A673 (cell line): ENCODE results near the gene RIBC2. TPM values are rescaled to one million over a fixed set of nuclear protein-coding genes. Genes with fewer than 3 reads are reported as not detected.
"Not testable (repeated sequence)": the region's sequence is repeated elsewhere in the genome, so short reads cannot be mapped to it uniquely, and the experiment has no call there.

Source experiments
- Bru-seq: library from RNA; stranded (reverse); fragments of 400-500 nt; gene quantifications from one replicate; lab custom pipeline; 2021; lab: Mats Ljungman, UMichigan
- BruChase-seq, 2 experiments: library from RNA; stranded (reverse); fragments of 400-500 nt; gene quantifications; one replicate each; lab custom pipeline; 2021; lab: Mats Ljungman, UMichigan
- BruUV-seq: library from RNA; stranded (reverse); fragments of 400-500 nt; replicated peaks from 2 replicates; lab custom pipeline; 2021; lab: Mats Ljungman, UMichigan
- CTCF ChIA-PET: fragments of 300-600 bp; sonication (Branson Sonifier 250); formaldehyde crosslinking; loops from one replicate; lab custom pipeline; 2022; ENCODE audit warnings: antibody characterized with exemption; lab: Charles Lee
- POLR2A ChIA-PET: fragments of 300-600 bp; sonication (Branson Sonifier 250); formaldehyde crosslinking; loops from one replicate; lab custom pipeline; 2022; ENCODE audit warnings: antibody characterized with exemption; ENCODE audit not compliant: low non-redundant PET; lab: Charles Lee
- DNase-seq: peaks from one replicate; pipeline ENCODE4 v3.0.0-alpha.2; 2015; ENCODE audit warnings: low spot score
- H3K27ac ChIP-seq: fragments of 200-600 bp; sonication (generic); 2 replicates; pipeline ENCODE4 v1.5.1; 2016; ENCODE audit warnings: mixed run types, low read depth, mild to moderate bottlenecking, mixed read lengths, antibody characterized with exemption, low read length; ENCODE audit not compliant: poor library complexity, severe bottlenecking
- H3K27me3 ChIP-seq: fragments of 200-600 bp; sonication (generic); replicated peaks from 2 replicates; pipeline ENCODE4 v1.6.1; 2017; ENCODE audit warnings: mixed run types, low read depth, mild to moderate bottlenecking, mixed read lengths, antibody characterized with exemption, low read length; ENCODE audit not compliant: insufficient read depth, poor library complexity
- H3K36me3 ChIP-seq: fragments of 200-600 bp; sonication (generic); 2 replicates; pipeline ENCODE4 v1.6.1; 2016; ENCODE audit warnings: mixed run types, mild to moderate bottlenecking, mixed read lengths, antibody characterized with exemption, low read length; ENCODE audit not compliant: insufficient read depth, poor library complexity, severe bottlenecking
- H3K4me1 ChIP-seq: fragments of 200-600 bp; sonication (generic); 2 replicates; pipeline ENCODE4 v1.6.1; 2017; ENCODE audit warnings: mixed run types, mild to moderate bottlenecking, mixed read lengths, antibody characterized with exemption, low read length; ENCODE audit not compliant: insufficient read depth, poor library complexity, severe bottlenecking
- H3K4me3 ChIP-seq: fragments of 200-600 bp; sonication (generic); 2 replicates; pipeline ENCODE4 v1.5.1; 2016; ENCODE audit warnings: low read depth, mixed run types, mild to moderate bottlenecking, mixed read lengths, low read length; ENCODE audit not compliant: poor library complexity, severe bottlenecking
- H3K9me3 ChIP-seq: fragments of 200-600 bp; sonication (generic); 2 replicates; pipeline ENCODE4 v1.6.1; 2016; ENCODE audit warnings: mixed run types, low read depth, mild to moderate bottlenecking, mixed read lengths, antibody characterized with exemption, low read length; ENCODE audit not compliant: poor library complexity, severe bottlenecking
- CTCF ChIP-seq: fragments of 300-800, 200-600 bp; sonication (generic); conservative IDR thresholded peaks from 2 replicates; pipeline ENCODE4 v1.5.1; 2017; ENCODE audit warnings: low read depth, mild to moderate bottlenecking, antibody characterized with exemption, low read length, moderate library complexity, mixed read lengths
- EZH2 ChIP-seq: fragments of 200-600 bp; sonication (generic); IDR thresholded peaks from 2 replicates; pipeline ENCODE4 v1.6.1; 2017; ENCODE audit warnings: borderline replicate concordance, low read depth, mild to moderate bottlenecking, mixed read lengths, antibody characterized with exemption, low read length; ENCODE audit not compliant: poor library complexity, severe bottlenecking
- intact Hi-C: fragments of 100-400 bp; cut with micrococcal nuclease; formaldehyde crosslinking; loops from one replicate; pipeline ENCODE4 v1.10.0; 2022; ENCODE audit not compliant: unreplicated experiment
- long read RNA-seq: library from polyadenylated mRNA; stranded (forward); transcript quantifications from one replicate; pipeline ENCODE4 v2.0.0, GENCODE V29; 2022
- total RNA-seq: library from RNA; stranded (reverse); gene quantifications from 2 replicates; pipeline ENCODE4 v1.2.3, GENCODE V29; 2021

The RIBC2 gene
- total RNA-seq, result 13.2 and 14.9 TPM in 2 replicates
- percentile 66 among the genes with signal in this experiment for Bru-seq, nascent RNA
- percentile 52 among the genes with signal in this experiment for BruChase-seq, experiment 1, labeled RNA remaining after a 2-hour chase
- percentile 54 among the genes with signal in this experiment for BruChase-seq, experiment 2, labeled RNA remaining after a 6-hour chase
- long read RNA-seq, transcript RIBC2-202 (7 exons, 1,479 nt), result major isoform, 6 of 17 reads
- long read RNA-seq, partial matches to known transcripts, result 8 of 17 reads
- long read RNA-seq, other reads (novel, unspliced or antisense), result 3 of 17 reads

GRCh38 chr22:45413368-45414211, at the start of gene RIBC2, which contains the start of gene SMC1B:
RIBC2 (plus strand) TSS chr22:45413693; CDS start chr22:45413887, 194 bp downstream.
SMC1B (minus strand) TSS chr22:45413599; CDS start chr22:45413567, 32 bp downstream.
- Histone ChIP-seq H3K27ac (peak within 1 kb of the TSS; percentile 71), H3K36me3 (peaks cover 4% of the 10 kb centered on the region), H3K4me1 (no peaks in the 10 kb centered on the region), H3K9me3 (no peaks in the 10 kb centered on the region), H3K4me3 (peak within 1 kb of the TSS; percentile 48), H3K27me3 (no peaks in the 10 kb centered on the region)
- ChIA-PET CTCF (no interaction called here), POLR2A (interaction anchor here (0.5 to 0.6 kb wide), 2 partner anchors 24 to 407 kb away, joined by 4 to 5 read pairs; no protein-coding TSS in a partner anchor)
- DNase-seq, result peak; percentile 96
- intact Hi-C loops, result no loop called here
- BruUV-seq, result TSS peak; percentile 76
- TF ChIP-seq CTCF (0 out of 2 replicates have a peak, but pooled peaks have one; percentile 13), EZH2 (no peak)

GRCh38 chr22:45366713-45367112, 46.8 kb upstream of the RIBC2 start:
- POLR2A ChIA-PET, result no interaction called here
- H3K4me3 ChIP-seq, result no peak overlapping the region
- no peaks in the 10 kb centered on the region for H3K9me3 ChIP-seq
- H3K4me1 ChIP-seq, result no peaks in the 10 kb centered on the region
- BruUV-seq, result no TSS peak
- no peaks in the 10 kb centered on the region for H3K36me3 ChIP-seq
- CTCF ChIA-PET, result no interaction called here
- no peaks in the 10 kb centered on the region for H3K27me3 ChIP-seq
- no peak overlapping the region for H3K27ac ChIP-seq
- DNase-seq, result no peak
- intact Hi-C loops, result no loop called here
- TF ChIP-seq EZH2 (no peak), CTCF (no peak)

GRCh38 chr22:45373592-45373991, 39.9 kb upstream of the RIBC2 start:
- H3K36me3 ChIP-seq, intact Hi-C loops, DNase-seq, CTCF ChIA-PET, BruUV-seq, H3K27me3 ChIP-seq, H3K27ac ChIP-seq, H3K4me1 ChIP-seq, H3K9me3 ChIP-seq, H3K4me3 ChIP-seq: not testable (repeated sequence)
- POLR2A ChIA-PET, result interaction anchor here (0.6 kb wide), 1 partner anchor 31 kb away, joined by 3 read pairs; no protein-coding TSS in a partner anchor
